Liver (tissue), 9 donors: ENCODE results near the gene GALE. TPM values are rescaled to one million over a fixed set of nuclear protein-coding genes. Genes with fewer than 3 reads are reported as not detected.

Experiments used
- DNase-seq: peaks from one replicate; pipeline ENCODE4 v3.0.0-alpha.2; 2017; ENCODE audit warnings: low spot score
- H3K27ac ChIP-seq, 2 donors: one replicate each; pipeline ENCODE4 v1.7.0; 2013; ENCODE audit warnings: inconsistent platforms in 2 of 2, low read length in 2 of 2, control low read depth in 1 of 2, low read depth in 1 of 2, mild to moderate bottlenecking in 1 of 2
- H3K27me3 ChIP-seq, 4 donors: one replicate each; pipeline versions ENCODE4 v1.6.1 to v1.7.0; 2013; ENCODE audit warnings: low read length in 3 of 4, inconsistent platforms in 1 of 4, mild to moderate bottlenecking in 1 of 4, moderate library complexity in 1 of 4; ENCODE audit not compliant: control insufficient read depth in 4 of 4, insufficient read depth in 4 of 4
- H3K36me3 ChIP-seq, 4 donors: one replicate each; pipeline versions ENCODE4 v1.6.1 to v1.7.0; 2013; ENCODE audit warnings: low read length in 3 of 4, mild to moderate bottlenecking in 3 of 4, low read depth in 1 of 4, moderate library complexity in 1 of 4; ENCODE audit not compliant: control insufficient read depth in 4 of 4, insufficient read depth in 3 of 4
- H3K4me1 ChIP-seq, 4 donors: one replicate each; pipeline versions ENCODE4 v1.6.1 to v1.7.0; 2013; ENCODE audit warnings: low read length in 3 of 4, mild to moderate bottlenecking in 3 of 4, moderate library complexity in 1 of 4; ENCODE audit not compliant: control insufficient read depth in 4 of 4, insufficient read depth in 4 of 4
- H3K4me3 ChIP-seq, 3 donors: one replicate each; pipeline versions ENCODE4 v1.6.1 to v1.7.0; 2013; ENCODE audit warnings: low read length in 3 of 3, control low read depth in 1 of 3, low read depth in 1 of 3, mild to moderate bottlenecking in 1 of 3
- H3K9ac ChIP-seq, 2 donors: one replicate each; pipeline ENCODE4 v1.7.0; 2013; ENCODE audit warnings: low read length in 2 of 2, mild to moderate bottlenecking in 2 of 2, moderate library complexity in 2 of 2, control low read depth in 1 of 2, low read depth in 1 of 2
- H3K9me3 ChIP-seq, 4 donors: one replicate each; pipeline versions ENCODE4 v1.6.1 to v1.7.0; 2013; ENCODE audit warnings: low read length in 3 of 4; ENCODE audit not compliant: control insufficient read depth in 4 of 4
- ATF3 ChIP-seq: IDR thresholded peaks from 2 replicates; pipeline ENCODE4 v1.6.1; 2016; ENCODE audit warnings: antibody characterized with exemption
- CTCF ChIP-seq: fragments of 150-350 bp; IDR thresholded peaks from 2 replicates; pipeline ENCODE4 v1.5.1; 2017; ENCODE audit warnings: improper control_type of control experiment, low read depth, low read length; ENCODE audit not compliant: missing input control
- EGR1 ChIP-seq, 2 donors: IDR thresholded peaks; 2 replicates each; pipeline ENCODE4 v1.6.1; 2016 to 2018; ENCODE audit warnings: antibody characterized with exemption in 2 of 2, low read depth in 2 of 2
- FOXA1 ChIP-seq: IDR thresholded peaks from 2 replicates; pipeline ENCODE4 v1.6.1; 2016; ENCODE audit warnings: antibody characterized with exemption
- FOXA2 ChIP-seq: IDR thresholded peaks from 2 replicates; pipeline ENCODE4 v1.6.1; 2016; ENCODE audit warnings: antibody characterized with exemption
- GABPA ChIP-seq, 2 donors: IDR thresholded peaks in 1 of 2; conservative IDR thresholded peaks in 1 of 2; 2 replicates each; pipeline ENCODE4 v1.6.1; 2016; ENCODE audit warnings: antibody characterized with exemption in 2 of 2, mild to moderate bottlenecking in 1 of 2, moderate library complexity in 1 of 2
- HNF4A ChIP-seq, 2 donors: conservative IDR thresholded peaks; 2 replicates each; pipeline ENCODE4 v1.6.1; 2016; ENCODE audit warnings: antibody characterized with exemption in 2 of 2, mild to moderate bottlenecking in 2 of 2
- HNF4G ChIP-seq: IDR thresholded peaks from 2 replicates; pipeline ENCODE4 v1.6.1; 2016; ENCODE audit warnings: antibody characterized with exemption
- JUND ChIP-seq, 2 donors: IDR thresholded peaks; 2 replicates each; pipeline ENCODE4 v1.6.1; 2016; ENCODE audit warnings: antibody characterized with exemption in 2 of 2
- MAX ChIP-seq: IDR thresholded peaks from 2 replicates; pipeline ENCODE4 v1.6.1; 2016; ENCODE audit warnings: antibody characterized with exemption
- NR2F2 ChIP-seq: IDR thresholded peaks from 2 replicates; pipeline ENCODE4 v1.6.1; 2016; ENCODE audit warnings: antibody characterized with exemption
- RAD21 ChIP-seq, 2 donors: IDR thresholded peaks; 2 replicates each; pipeline ENCODE4 v1.6.1; 2016; ENCODE audit warnings: antibody characterized with exemption in 2 of 2, mild to moderate bottlenecking in 2 of 2
- REST ChIP-seq: IDR thresholded peaks from 2 replicates; pipeline ENCODE4 v1.6.1; 2016; ENCODE audit warnings: antibody characterized with exemption, mild to moderate bottlenecking
- TAF1 ChIP-seq: conservative IDR thresholded peaks from 2 replicates; pipeline ENCODE4 v1.6.1; 2016; ENCODE audit warnings: antibody characterized with exemption, mild to moderate bottlenecking
- YY1 ChIP-seq: IDR thresholded peaks from 2 replicates; pipeline ENCODE4 v1.6.1; 2016; ENCODE audit warnings: antibody characterized with exemption, mild to moderate bottlenecking
- ZBTB33 ChIP-seq: IDR thresholded peaks from 2 replicates; pipeline ENCODE4 v1.6.1; 2016; ENCODE audit warnings: antibody characterized with exemption
- WGBS: extraction: QIAGEN DNeasy Blood & Tissue Kit; methylation state at CpG from one replicate; pipeline ENCODE4 v1.1.7; 2013; 5-methylcytosine and 5-hydroxymethylcytosine counted together
- polyA plus RNA-seq, 2 donors: library from polyadenylated mRNA; stranded (reverse) in 1 of 2; unstranded in 1 of 2; fragments of 200-250 nt in 1 of 2; fragments of >200 nt in 1 of 2; fragmentation: Nextera tagmentation in 1 of 2; extraction: Ambion mirVana in 1 of 2; gene quantifications; one replicate each; pipeline versions ENCODE4 v1.2.1 to v1.2.3, GENCODE V29; 2013 to 2015
- total RNA-seq, 2 donors: library from RNA; depleted of rRNA; stranded (reverse); fragments of >200 nt; gene quantifications; one replicate each; pipeline ENCODE4 v1.2.3, GENCODE V29; 2014
- donor health status: healthy.
- donor health status: healthy.
- donor health status: healthy.
- donor health status: healthy.
- donor health status: healthy.

Gene GALE
- total and polyA plus RNA-seq, 4 donors = 22.9 to 43.4 (median 38.7) TPM

GRCh38 chr1:23792151-23792945, 8.2 kb downstream of the GALE start:
- DNase-seq = no peak
- H3K9me3 ChIP-seq = no peaks in the 10 kb centered on the region
- 71% methylated on average over 19 of the region's 19 CpGs for WGBS
- peak overlapping the region in 2 of 3 donors; percentile 14 to 76 for H3K4me3 ChIP-seq
- peaks cover 4 to 15% (median 7%) of the 10 kb centered on the region in 4 donors for H3K36me3 ChIP-seq
- H3K4me1 ChIP-seq = peaks cover 13 to 38% (median 28%) of the 10 kb centered on the region in 4 donors
- TF ChIP-seq ATF3 (no peak), HNF4G (no peak), TAF1 (no peak), MAX (no peak), EGR1 (IDR thresholded peaks at IDR 0.05; ENCODE audit: low read depth in 2 of 2) (no peak), RAD21 (IDR thresholded peaks at IDR 0.05) (no peak), YY1 (no peak), NR2F2 (no peak), HNF4A (conservative IDR thresholded peaks at IDR 0.05) (no peak), FOXA2 (no peak), JUND (IDR thresholded peaks at IDR 0.05) (no peak), GABPA (IDR thresholded peaks at IDR 0.05 in 1 of 2, conservative IDR thresholded peaks at IDR 0.05 in 1 of 2) (no peak), CTCF (no peak), ZBTB33 (no peak), FOXA1 (no peak), REST (no peak)
- H3K9ac ChIP-seq = no peak overlapping the region
- no peaks in the 10 kb centered on the region for H3K27me3 ChIP-seq
- peak overlapping the region; percentile 30 to 51 for H3K27ac ChIP-seq
